HepG2 (cell line): ENCODE results near the gene ELFN1. TPM values are rescaled to one million over a fixed set of nuclear protein-coding genes. Genes with fewer than 3 reads are reported as not detected.

Source experiments
- ATAC-seq: fragments of 200-7000 bp; cut with Tn5 transposase; 3 replicates; pipeline ENCODE4 v1.9.1; 2020; ENCODE audit warnings: mild to moderate bottlenecking, moderate library complexity
- BruUV-seq: library from RNA; stranded (reverse); fragments of 400-500 nt; replicated peaks from 2 replicates; lab custom pipeline; 2021; lab: Mats Ljungman, UMichigan
- CTCF ChIA-PET: fragments of 300-600 bp; formaldehyde crosslinking; extraction: SDS; loops from one replicate; lab custom pipeline; 2021; ENCODE audit warnings: low total read pairs, inconsistent platforms, low intra/inter-chr PET ratio; lab: Yijun Ruan, JAX
- POLR2A ChIA-PET: fragments of 350-600 bp; sonication (Branson Sonifier 250); formaldehyde crosslinking; loops from one replicate; lab custom pipeline; 2020; ENCODE audit warnings: antibody characterized with exemption, inconsistent platforms; lab: Yijun Ruan, JAX
- DNase-seq: peaks from one replicate; pipeline ENCODE4 v3.0.0-alpha.2; 2015; ENCODE audit warnings: low spot score
- FAIRE-seq: peaks from 3 replicates; lab custom pipeline; 2011; peaks lifted over from hg19 to GRCh38; lab: Jason Lieb, UNC
- H2AFZ ChIP-seq: one replicate; pipeline ENCODE4 v1.6.1; 2011; ENCODE audit warnings: low read length, inconsistent platforms
- H3K27ac ChIP-seq: fragments of 300-600 bp; 3 replicates; pipeline ENCODE4 v1.8.0; 2011; ENCODE audit warnings: mixed run types, mild to moderate bottlenecking, mixed read lengths, low read length, inconsistent platforms; ENCODE audit not compliant: insufficient read depth; ENCODE audit errors: extremely low read length
- H3K27me3 ChIP-seq, 2 experiments: fragments of 200-600 bp in 1 of 2; 2 replicates in 1 of 2; 3 replicates in 1 of 2; pipeline versions ENCODE4 v1.6.0 to v1.8.0; 2011; ENCODE audit warnings: low read length in 2 of 2, mild to moderate bottlenecking in 2 of 2, moderate library complexity in 2 of 2, inconsistent platforms in 1 of 2; ENCODE audit not compliant: insufficient read depth in 2 of 2, control insufficient read depth in 1 of 2
- H3K36me3 ChIP-seq, 2 experiments: fragments of 200-600 bp in 1 of 2; replicated peaks in 1 of 2; 2 replicates in 1 of 2; 3 replicates in 1 of 2; pipeline versions ENCODE4 v1.5.1 to v1.8.0; 2011; ENCODE audit warnings: low read length in 2 of 2, inconsistent platforms in 1 of 2; ENCODE audit not compliant: insufficient read depth in 2 of 2, control insufficient read depth in 1 of 2
- H3K4me1 ChIP-seq: 2 replicates; pipeline ENCODE4 v1.5.1; 2012; ENCODE audit warnings: low read length, inconsistent platforms; ENCODE audit not compliant: insufficient read depth
- H3K4me2 ChIP-seq: 2 replicates; pipeline ENCODE4 v1.6.0; 2011; ENCODE audit warnings: low read depth, low read length, inconsistent platforms
- H3K4me3 ChIP-seq, 3 experiments: fragments of 200-600 bp in 1 of 3; sonication (generic), shearing (Covaris generic) in 1 of 3; replicated peaks in 1 of 3; 2 replicates each; pipeline ENCODE4 v1.5.1; 2011 to 2016; ENCODE audit warnings: low read length in 3 of 3, inconsistent platforms in 2 of 3, low read depth in 2 of 3, mild to moderate bottlenecking in 2 of 3, control low read depth in 1 of 3, mixed read lengths in 1 of 3; ENCODE audit not compliant: insufficient read depth in 1 of 3
- H3K79me2 ChIP-seq: one replicate; pipeline ENCODE4 v1.6.1; 2011; ENCODE audit warnings: low read length, inconsistent platforms; ENCODE audit not compliant: insufficient read depth
- H3K9ac ChIP-seq: 2 replicates; pipeline ENCODE4 v1.6.0; 2011; ENCODE audit warnings: mild to moderate bottlenecking, low read depth, low read length, inconsistent platforms; ENCODE audit not compliant: insufficient read depth
- H3K9me3 ChIP-seq: 2 replicates; pipeline ENCODE4 v1.5.1; 2012; ENCODE audit warnings: mild to moderate bottlenecking, low read length
- H4K20me1 ChIP-seq: 2 replicates; pipeline ENCODE4 v1.6.0; 2011; ENCODE audit warnings: inconsistent platforms, mild to moderate bottlenecking, low read length, moderate library complexity; ENCODE audit not compliant: insufficient read depth
- ARHGAP35 ChIP-seq: sonication (generic); formaldehyde crosslinking; IDR thresholded peaks from 2 replicates; pipeline ENCODE4 v1.9.0; 2022; ENCODE audit warnings: mild to moderate bottlenecking, inconsistent platforms, moderate library complexity, missing genetic modification reagents, borderline replicate concordance
- ARID5B ChIP-seq: IDR thresholded peaks from 2 replicates; pipeline ENCODE4 v1.4.0; 2020; ENCODE audit warnings: mild to moderate bottlenecking, missing genetic modification reagents
- CREB1 ChIP-seq, 2 experiments: fragments of 450-650 bp in 1 of 2; IDR thresholded peaks; 2 replicates each; pipeline ENCODE4 v1.6.1; 2016 to 2017; ENCODE audit warnings: control low read depth in 1 of 2, mild to moderate bottlenecking in 1 of 2, missing compliant biosample characterization in 1 of 2, missing genetic modification characterization in 1 of 2
- IRF1 ChIP-seq: sonication (generic); formaldehyde crosslinking; IDR thresholded peaks from 2 replicates; pipeline ENCODE4 v1.4.0; 2020; ENCODE audit warnings: low read depth, mild to moderate bottlenecking, missing genetic modification reagents
- RAD51 ChIP-seq: fragments of 450-650 bp; IDR thresholded peaks from 2 replicates; pipeline ENCODE4 v1.6.1; 2016; ENCODE audit warnings: borderline replicate concordance
- REL ChIP-seq: sonication (generic); formaldehyde crosslinking; conservative IDR thresholded peaks from 2 replicates; pipeline ENCODE4 v1.8.0; 2022; ENCODE audit warnings: mild to moderate bottlenecking, missing genetic modification reagents, moderate library complexity
- RFXAP ChIP-seq: sonication (generic); formaldehyde crosslinking; IDR thresholded peaks from 2 replicates; pipeline ENCODE4 v1.4.0; 2020; ENCODE audit warnings: missing genetic modification reagents, borderline replicate concordance
- ZKSCAN8 ChIP-seq: IDR thresholded peaks from 2 replicates; pipeline ENCODE4 v1.6.1; 2016; ENCODE audit warnings: borderline replicate concordance, missing genetic modification reagents, missing compliant biosample characterization
- ZNF607 ChIP-seq: sonication (generic); formaldehyde crosslinking; IDR thresholded peaks from 2 replicates; pipeline ENCODE4 v1.5.1; 2020; ENCODE audit warnings: missing genetic modification reagents, mild to moderate bottlenecking, borderline replicate concordance
- WGBS: methylation state at CpG from one replicate; pipeline ENCODE4 v1.1.6; 2017; ENCODE audit warnings: low lambda C conversion rate; 5-methylcytosine and 5-hydroxymethylcytosine counted together
- in situ Hi-C: cut with HindIII; loops from 2 replicates; pipeline ENCODE4 v1.10.0; 2017; ENCODE audit warnings: low pct_unique_long_range_greater_than_20kb; ENCODE audit not compliant: extremely low pct_ligation_motif_present
- intact Hi-C: fragments of 100-400 bp; cut with micrococcal nuclease; formaldehyde crosslinking; loops from one replicate; pipeline ENCODE4 v1.10.0; 2022; ENCODE audit not compliant: unreplicated experiment
- polyA plus RNA-seq, 8 experiments: library from polyadenylated mRNA; depleted of rRNA in 3 of 8; stranded (reverse) in 7 of 8; unstranded in 1 of 8; fragments of >200 nt; fragmentation: Illumina TruSeq in 4 of 8; extraction: Trizol in 4 of 8; gene quantifications; 2 replicates each; pipeline versions ENCODE4 v1.2.1 to v1.2.3, GENCODE V29; 2011 to 2016; ENCODE audit warnings: low read depth in 4 of 8, missing spikeins in 1 of 8, mixed read lengths in 1 of 8; ENCODE audit not compliant: insufficient read depth in 1 of 8
- total RNA-seq, 5 experiments: library from RNA; depleted of rRNA; stranded (reverse); fragments of >200 nt; fragmentation: Illumina TruSeq; extraction: Trizol; gene quantifications; 2 replicates each; pipeline ENCODE4 v1.2.3, GENCODE V29; 2016; ENCODE audit warnings: low read depth in 1 of 5
- TF ChIP-seq, protein P1 (sequence below): sonication (generic); formaldehyde crosslinking; IDR thresholded peaks from 2 replicates; pipeline ENCODE4 v1.4.0; 2020; ENCODE audit warnings: missing genetic modification reagents, mild to moderate bottlenecking, borderline replicate concordance

Gene ELFN1
- total and polyA plus RNA-seq, 2 of the 13 experiments (the other 11 are each of a cell fraction or from before 2014, with no cell fraction given): 0.13 to 0.18 TPM

DNA sequence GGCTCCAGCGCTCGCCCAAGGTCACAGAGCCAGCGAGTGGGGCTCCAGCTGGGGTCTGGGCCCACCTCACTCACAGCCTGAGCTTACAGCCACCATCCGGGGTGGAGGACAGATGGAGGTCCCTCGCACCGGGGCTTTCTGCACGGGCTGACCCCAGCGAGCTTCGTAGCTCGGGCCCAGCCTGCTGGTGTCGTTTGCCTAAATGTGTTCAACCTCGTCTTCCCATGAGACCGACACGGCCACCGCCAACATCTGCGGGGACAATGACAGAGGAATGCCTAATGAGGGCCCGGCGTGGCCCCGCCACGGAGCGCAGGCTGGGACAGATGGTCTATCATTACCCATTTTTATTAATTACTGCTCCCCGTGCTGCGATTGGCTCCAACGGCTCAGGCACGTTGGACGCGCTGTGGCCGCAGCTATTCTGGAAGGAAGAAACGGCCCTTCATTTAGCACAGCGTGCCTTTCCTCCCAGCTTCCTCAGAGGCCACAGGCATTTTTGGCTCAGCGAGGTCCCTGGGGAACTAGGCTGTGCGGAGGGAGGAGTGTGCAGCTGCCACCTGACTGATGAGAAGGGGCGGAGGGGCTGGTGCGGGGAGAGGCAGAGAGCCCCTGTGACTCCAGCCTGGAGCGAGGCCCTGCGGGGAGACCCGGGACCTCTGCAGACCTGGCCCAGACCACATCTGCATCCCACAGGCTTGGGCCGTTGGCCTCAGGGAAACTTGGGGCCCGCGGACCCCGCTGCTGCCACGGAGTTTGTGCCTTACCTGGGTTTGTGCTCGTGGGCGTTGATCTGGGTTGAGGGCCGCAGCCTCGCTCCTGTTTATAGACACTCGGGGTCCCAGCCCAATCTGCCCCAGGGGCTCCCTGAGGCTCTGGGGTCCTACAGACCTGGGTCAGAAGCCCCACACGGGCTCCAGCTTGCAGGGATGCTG, 22.9 kb upstream of the ELFN1 start:
- H4K20me1 ChIP-seq: no peaks in the 10 kb centered on the region
- FAIRE-seq (no peak), DNase-seq (no peak), ATAC-seq (no peak)
- ChIA-PET POLR2A (no interaction called here), CTCF (no interaction called here)
- no peak for TF ChIP-seq ZNF607 (CRISPR knock-in tag)
- no peak for TF ChIP-seq ARID5B (CRISPR knock-in tag)
- TF ChIP-seq RFXAP: no peak
- no peak for TF ChIP-seq RAD51
- TF ChIP-seq REL (CRISPR knock-in tag): no peak
- TF ChIP-seq, protein P1, sequence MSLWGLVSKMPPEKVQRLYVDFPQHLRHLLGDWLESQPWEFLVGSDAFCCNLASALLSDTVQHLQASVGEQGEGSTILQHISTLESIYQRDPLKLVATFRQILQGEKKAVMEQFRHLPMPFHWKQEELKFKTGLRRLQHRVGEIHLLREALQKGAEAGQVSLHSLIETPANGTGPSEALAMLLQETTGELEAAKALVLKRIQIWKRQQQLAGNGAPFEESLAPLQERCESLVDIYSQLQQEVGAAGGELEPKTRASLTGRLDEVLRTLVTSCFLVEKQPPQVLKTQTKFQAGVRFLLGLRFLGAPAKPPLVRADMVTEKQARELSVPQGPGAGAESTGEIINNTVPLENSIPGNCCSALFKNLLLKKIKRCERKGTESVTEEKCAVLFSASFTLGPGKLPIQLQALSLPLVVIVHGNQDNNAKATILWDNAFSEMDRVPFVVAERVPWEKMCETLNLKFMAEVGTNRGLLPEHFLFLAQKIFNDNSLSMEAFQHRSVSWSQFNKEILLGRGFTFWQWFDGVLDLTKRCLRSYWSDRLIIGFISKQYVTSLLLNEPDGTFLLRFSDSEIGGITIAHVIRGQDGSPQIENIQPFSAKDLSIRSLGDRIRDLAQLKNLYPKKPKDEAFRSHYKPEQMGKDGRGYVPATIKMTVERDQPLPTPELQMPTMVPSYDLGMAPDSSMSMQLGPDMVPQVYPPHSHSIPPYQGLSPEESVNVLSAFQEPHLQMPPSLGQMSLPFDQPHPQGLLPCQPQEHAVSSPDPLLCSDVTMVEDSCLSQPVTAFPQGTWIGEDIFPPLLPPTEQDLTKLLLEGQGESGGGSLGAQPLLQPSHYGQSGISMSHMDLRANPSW (CRISPR knock-in tag): no peak
- no peak for TF ChIP-seq IRF1 (CRISPR knock-in tag)
- no peak for TF ChIP-seq CREB1 (IDR thresholded peaks at IDR 0.05)
- no peak for TF ChIP-seq CREB1 (CRISPR knock-in tag; IDR thresholded peaks at IDR 0.05)
- no peak for TF ChIP-seq ARHGAP35 (CRISPR knock-in tag)
- no peak for TF ChIP-seq ZKSCAN8 (CRISPR knock-in tag)
- H2AFZ ChIP-seq: no peak overlapping the region
- intact Hi-C loops: no loop called here
- H3K4me3 ChIP-seq: no peak overlapping the region
- H3K9ac ChIP-seq: no peak overlapping the region
- H3K36me3 ChIP-seq: no peaks in the 10 kb centered on the region
- H3K27ac ChIP-seq: no peak overlapping the region
- peaks cover 11 to 77% of the 10 kb centered on the region in 2 experiments for H3K27me3 ChIP-seq
- no peaks in the 10 kb centered on the region for H3K79me2 ChIP-seq
- no peaks in the 10 kb centered on the region for H3K9me3 ChIP-seq
- peaks cover 68% of the 10 kb centered on the region for H3K4me1 ChIP-seq
- no TSS peak for BruUV-seq
- 0 out of 2 replicates have a peak overlapping the region, but pooled peaks have one; percentile 7 for H3K4me2 ChIP-seq
- 73% methylated on average over 14 of the region's 48 CpGs for WGBS
- in situ Hi-C loops: no loop called here
